Stomach (tissue), 9 donors: ENCODE data around the gene IL1RAPL2. TPM values are rescaled to one million over a fixed set of nuclear protein-coding genes. Genes with fewer than 3 reads are reported as not detected.

Source experiments
- DNase-seq, 2 donors: peaks; one replicate each; pipeline versions ENCODE4 v3.0.0 to v3.0.0-alpha.2; 2013 to 2019
- H3K27ac ChIP-seq, 5 donors: fragments of 200-600 bp in 4 of 5; sonication (generic) in 4 of 5; one replicate each; pipeline ENCODE4 v1.5.1; 2013 to 2019; ENCODE audit warnings: mild to moderate bottlenecking in 1 of 5, moderate library complexity in 1 of 5
- H3K27me3 ChIP-seq, 3 donors: fragments of 200-600 bp; sonication (generic); one replicate each; pipeline ENCODE4 v1.5.1; 2017 to 2019; ENCODE audit warnings: mixed run types in 1 of 3
- H3K36me3 ChIP-seq, 4 donors: fragments of 200-600 bp; sonication (generic); 1 replicate in 3 of 4; 2 replicates in 1 of 4; pipeline ENCODE4 v1.5.1; 2016 to 2019
- H3K4me1 ChIP-seq, 4 donors: fragments of 200-600 bp; sonication (generic); one replicate each; pipeline ENCODE4 v1.5.1; 2016 to 2019
- H3K4me3 ChIP-seq, 4 donors: fragments of 200-600 bp; sonication (generic) in 3 of 4; one replicate each; pipeline ENCODE4 v1.5.1; 2016 to 2019; ENCODE audit warnings: mild to moderate bottlenecking in 1 of 4
- H3K9me3 ChIP-seq, 4 donors: fragments of 200-600 bp; sonication (generic); one replicate each; pipeline ENCODE4 v1.5.1; 2016 to 2019
- EP300 ChIP-seq: sonication (generic); formaldehyde crosslinking; IDR thresholded peaks from one replicate; pipeline ENCODE4 v1.6.1; 2017; ENCODE audit warnings: antibody characterized with exemption
- POLR2A ChIP-seq, 4 donors: fragments of 450-650 bp; IDR thresholded peaks; one replicate each; pipeline ENCODE4 v1.6.1; 2016; ENCODE audit warnings: antibody characterized with exemption in 4 of 4, control low read depth in 2 of 4, mild to moderate bottlenecking in 1 of 4, moderate library complexity in 1 of 4
- POLR2AphosphoS5 ChIP-seq, 3 donors: sonication (generic); formaldehyde crosslinking; IDR thresholded peaks; one replicate each; pipeline ENCODE4 v1.6.1; 2016; ENCODE audit warnings: antibody characterized with exemption in 3 of 3
- WGBS, 5 donors: extraction: QIAGEN DNeasy Blood & Tissue Kit in 3 of 5; methylation state at CpG; one replicate each; pipeline versions ENCODE4 v1.1.5 to v1.1.7; 2013 to 2018; 5-methylcytosine and 5-hydroxymethylcytosine counted together
- intact Hi-C: fragments of 100-400 bp; cut with DNase I; formaldehyde crosslinking; loops from one replicate; pipeline ENCODE4 v1.15.1; 2023; ENCODE audit warnings: low total_unique reads
- polyA plus RNA-seq, 3 donors: library from polyadenylated mRNA; stranded (reverse); fragments of 200-250 nt; gene quantifications; one replicate each; pipeline ENCODE4 v1.2.3, GENCODE V29; 2013
- total RNA-seq, 5 donors: library from RNA; depleted of rRNA; stranded (reverse); fragments of >200 nt; gene quantifications; one replicate each; pipeline versions ENCODE4 v1.1.0 to v1.2.3, GENCODE V29; 2014 to 2016
- TF ChIP-seq, protein P1 (sequence below), 7 experiments: fragments of 450-650 bp in 4 of 7; fragments of 200-600 bp in 3 of 7; sonication (generic) in 3 of 7; IDR thresholded peaks; one replicate each; pipeline ENCODE4 v1.5.1; 2016 to 2019; ENCODE audit warnings: antibody characterized with exemption in 7 of 7, control low read depth in 2 of 7, mild to moderate bottlenecking in 1 of 7
- donor health status: healthy with polysubstance abuse.
- donor health status: Bipolar disorder and iron deficiency.
- donor health status: healthy.

The IL1RAPL2 gene
- total and polyA plus RNA-seq, 8 donors, result 1.1 TPM; not detected in 7

DNA sequence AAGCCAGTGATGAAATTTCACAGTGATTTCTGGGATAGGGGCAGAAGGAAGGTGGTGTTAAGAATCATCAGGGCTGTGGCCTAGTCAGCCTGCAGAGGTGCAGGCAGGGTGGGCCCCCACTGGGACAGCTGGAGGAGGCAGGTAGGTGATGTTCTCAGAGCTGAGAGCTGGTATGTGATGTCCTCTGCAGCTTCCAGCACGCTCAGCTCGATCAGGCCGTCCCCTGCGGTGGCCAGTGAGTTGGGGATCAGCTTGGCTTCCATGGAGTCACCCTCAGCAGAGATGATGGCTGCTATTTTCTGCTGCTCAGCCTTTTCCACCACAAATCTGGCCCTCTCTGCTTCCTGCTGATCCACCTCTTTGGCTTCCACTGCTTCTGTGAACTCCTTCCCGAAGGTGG is 81.1 kb downstream of the IL1RAPL2 start:
- no peak for DNase-seq
- intact Hi-C loops, result no loop called here
- Histone ChIP-seq H3K36me3 (no peaks in the 10 kb centered on the region), H3K4me1 (no peaks in the 10 kb centered on the region), H3K27me3 (peaks cover 0 to 4% (median 0%) of the 10 kb centered on the region in 3 donors), H3K9me3 (no peaks in the 10 kb centered on the region), H3K4me3 (no peak overlapping the region), H3K27ac (no peak overlapping the region)
- 74 to 94% (median 92%) methylated on average over 1 to 5 of the region's 5 CpGs for WGBS, 5 donors
- no peak for TF ChIP-seq EP300
- TF ChIP-seq POLR2AphosphoS5 (IDR thresholded peaks at IDR 0.05), result no peak
- no peak for TF ChIP-seq POLR2A (IDR thresholded peaks at IDR 0.05)
- TF ChIP-seq, protein P1, sequence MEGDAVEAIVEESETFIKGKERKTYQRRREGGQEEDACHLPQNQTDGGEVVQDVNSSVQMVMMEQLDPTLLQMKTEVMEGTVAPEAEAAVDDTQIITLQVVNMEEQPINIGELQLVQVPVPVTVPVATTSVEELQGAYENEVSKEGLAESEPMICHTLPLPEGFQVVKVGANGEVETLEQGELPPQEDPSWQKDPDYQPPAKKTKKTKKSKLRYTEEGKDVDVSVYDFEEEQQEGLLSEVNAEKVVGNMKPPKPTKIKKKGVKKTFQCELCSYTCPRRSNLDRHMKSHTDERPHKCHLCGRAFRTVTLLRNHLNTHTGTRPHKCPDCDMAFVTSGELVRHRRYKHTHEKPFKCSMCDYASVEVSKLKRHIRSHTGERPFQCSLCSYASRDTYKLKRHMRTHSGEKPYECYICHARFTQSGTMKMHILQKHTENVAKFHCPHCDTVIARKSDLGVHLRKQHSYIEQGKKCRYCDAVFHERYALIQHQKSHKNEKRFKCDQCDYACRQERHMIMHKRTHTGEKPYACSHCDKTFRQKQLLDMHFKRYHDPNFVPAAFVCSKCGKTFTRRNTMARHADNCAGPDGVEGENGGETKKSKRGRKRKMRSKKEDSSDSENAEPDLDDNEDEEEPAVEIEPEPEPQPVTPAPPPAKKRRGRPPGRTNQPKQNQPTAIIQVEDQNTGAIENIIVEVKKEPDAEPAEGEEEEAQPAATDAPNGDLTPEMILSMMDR (IDR thresholded peaks at IDR 0.05), result no peak

DNA sequence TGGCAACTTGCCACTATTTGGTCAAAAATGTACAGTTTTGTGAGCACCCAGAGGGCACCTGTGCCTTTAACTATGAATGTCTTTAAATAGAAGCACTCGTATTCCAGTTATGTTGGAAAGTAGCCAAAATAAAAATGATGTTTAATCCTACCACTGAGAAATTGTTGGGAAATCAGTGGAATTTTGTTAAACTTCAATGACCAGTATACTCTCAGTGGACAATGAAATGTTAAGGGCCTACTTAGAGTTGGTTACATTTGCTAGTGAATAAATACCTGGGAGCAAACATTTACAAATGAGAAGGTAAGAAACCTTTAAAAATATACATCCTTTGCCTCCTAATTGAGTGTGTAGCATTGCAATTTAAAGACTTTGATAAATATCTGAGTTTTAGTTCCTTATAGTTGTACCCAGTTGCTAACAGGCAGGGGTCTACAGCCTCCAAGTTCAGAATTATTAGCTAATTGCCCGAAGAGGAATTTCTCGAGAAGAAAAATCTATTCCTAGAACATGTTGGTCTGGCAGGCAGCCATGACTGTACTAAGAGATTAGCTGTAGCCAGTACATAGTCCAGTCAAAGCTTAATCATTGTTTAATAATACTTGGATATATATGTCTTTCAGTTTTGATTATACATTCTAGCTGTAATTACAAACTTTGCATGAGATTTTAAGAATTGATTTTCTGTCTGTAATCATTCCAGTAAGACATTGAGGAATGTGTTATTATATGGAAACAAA is 93.2 kb downstream of the IL1RAPL2 start:
- no peak overlapping the region for H3K27ac ChIP-seq
- no peak overlapping the region for H3K4me3 ChIP-seq
- H3K9me3 ChIP-seq, result no peaks in the 10 kb centered on the region
- WGBS, 5 donors, result 2 to 21% (median 12%) methylated on average over 3 of the region's 3 CpGs
- TF ChIP-seq, protein P1 (IDR thresholded peaks at IDR 0.05), result no peak
- TF ChIP-seq EP300 (no peak), POLR2AphosphoS5 (IDR thresholded peaks at IDR 0.05) (no peak), POLR2A (IDR thresholded peaks at IDR 0.05) (no peak)
- no peaks in the 10 kb centered on the region for H3K4me1 ChIP-seq
- peaks cover 0 to 6% (median 0%) of the 10 kb centered on the region in 3 donors for H3K27me3 ChIP-seq
- DNase-seq, result peak; percentile 68 to 75
- H3K36me3 ChIP-seq, result no peaks in the 10 kb centered on the region
- intact Hi-C loops, result no loop called here

DNA sequence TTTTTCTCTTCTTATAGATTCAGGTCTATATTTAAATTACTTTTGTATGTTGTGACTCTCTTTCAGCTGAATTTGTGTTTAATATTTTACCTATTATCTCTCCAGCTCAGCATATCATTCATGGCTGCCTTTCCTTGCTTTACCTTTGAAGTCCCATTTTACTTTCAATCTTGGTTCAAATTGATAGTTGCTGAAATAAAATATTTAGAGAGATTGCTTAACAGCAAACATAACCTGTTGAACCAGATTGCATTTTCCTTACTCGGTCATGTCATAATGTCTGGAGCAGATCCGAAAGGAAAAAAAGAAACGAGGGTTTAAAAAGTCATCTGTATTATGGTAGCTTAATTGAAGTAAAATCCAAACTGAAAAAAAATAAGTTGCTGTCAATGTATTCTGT is 94.1 kb downstream of the IL1RAPL2 start:
- peak in 1 of 2 donors; percentile 11 for DNase-seq
- H3K4me3 ChIP-seq, result no peak overlapping the region
- no peak for TF ChIP-seq EP300
- TF ChIP-seq, protein P1 (IDR thresholded peaks at IDR 0.05), result no peak
- TF ChIP-seq POLR2A (IDR thresholded peaks at IDR 0.05), result no peak
- TF ChIP-seq POLR2AphosphoS5 (IDR thresholded peaks at IDR 0.05), result no peak
- WGBS, 5 donors, result 20 to 54% (median 46%) methylated on average over 3 of the region's 3 CpGs
- intact Hi-C loops, result no loop called here
- H3K9me3 ChIP-seq, result no peaks in the 10 kb centered on the region
- no peak overlapping the region for H3K27ac ChIP-seq
- peaks cover 0 to 7% (median 0%) of the 10 kb centered on the region in 3 donors for H3K27me3 ChIP-seq
- H3K36me3 ChIP-seq, result no peaks in the 10 kb centered on the region
- no peaks in the 10 kb centered on the region for H3K4me1 ChIP-seq

DNA sequence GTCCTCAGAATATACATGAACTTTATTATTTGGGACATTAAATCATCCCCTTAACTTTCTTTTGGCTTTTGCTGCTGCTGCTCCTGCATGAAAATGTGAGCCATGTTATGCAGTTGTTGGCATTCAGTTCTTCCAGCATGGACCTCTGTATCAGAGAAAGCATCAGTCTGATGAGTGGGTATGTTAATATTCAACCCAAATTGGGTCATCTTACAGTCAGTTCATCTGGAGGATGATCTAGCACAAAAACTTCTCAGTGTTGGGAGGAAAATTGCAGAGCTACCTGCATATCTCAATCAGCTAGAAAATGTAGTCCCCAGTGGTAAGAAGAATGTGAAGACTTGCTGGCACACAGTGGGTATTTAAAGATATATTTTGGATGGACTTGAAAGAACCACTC is 96.7 kb downstream of the IL1RAPL2 start:
- Histone ChIP-seq H3K4me3 (no peak overlapping the region), H3K27me3 (peaks cover 0 to 7% (median 0%) of the 10 kb centered on the region in 3 donors), H3K4me1 (no peaks in the 10 kb centered on the region), H3K9me3 (no peaks in the 10 kb centered on the region), H3K27ac (no peak overlapping the region), H3K36me3 (no peaks in the 10 kb centered on the region)
- intact Hi-C loops, result no loop called here
- TF ChIP-seq, protein P1 (IDR thresholded peaks at IDR 0.05), result no peak
- TF ChIP-seq EP300 (no peak), POLR2A (IDR thresholded peaks at IDR 0.05) (no peak), POLR2AphosphoS5 (IDR thresholded peaks at IDR 0.05) (no peak)
- no peak for DNase-seq
